Keratinocyte (primary cell): ENCODE measurements around the gene BDKRB2.

ENCODE experiments used
- EZH2 ChIP-seq: IDR thresholded peaks from one replicate; pipeline ENCODE4 v1.6.1; 2012; ENCODE audit warnings: inconsistent platforms, mild to moderate bottlenecking, low read length, moderate library complexity
- TF ChIP-seq, protein P1 (sequence below), 3 experiments: IDR thresholded peaks in 1 of 3; conservative IDR thresholded peaks in 1 of 3; optimal IDR thresholded peaks in 1 of 3; 2 replicates in 2 of 3; 3 replicates in 1 of 3; pipeline versions ENCODE3 to v1.5.1; 2011; ENCODE audit warnings: low read length in 3 of 3, mild to moderate bottlenecking in 3 of 3, moderate library complexity in 2 of 3, control low read depth in 1 of 3, inconsistent platforms in 1 of 3; ENCODE audit not compliant: insufficient read depth in 2 of 3; ENCODE audit errors: extremely low read depth in 1 of 3

DNA sequence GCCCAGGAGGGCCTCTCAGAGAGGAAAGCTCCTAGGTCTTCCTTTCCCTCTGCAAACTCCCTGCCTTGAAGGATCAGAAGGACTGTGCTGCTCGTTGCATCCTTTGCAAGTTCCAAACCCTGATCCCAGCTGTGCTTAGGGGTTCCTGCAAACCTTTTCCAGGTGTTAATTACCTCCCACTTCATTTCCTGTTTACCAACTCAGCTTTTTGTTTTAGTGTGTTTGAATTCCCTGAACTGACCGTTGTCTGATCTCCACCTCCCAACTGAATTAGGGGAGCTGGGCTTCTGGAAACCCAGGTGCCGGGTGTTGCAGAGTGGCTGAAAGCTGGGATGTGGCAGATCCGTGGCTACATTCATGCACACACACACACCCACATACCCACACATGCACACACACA lies 30.8 kb downstream of the BDKRB2 start:
- TF ChIP-seq, protein P1, sequence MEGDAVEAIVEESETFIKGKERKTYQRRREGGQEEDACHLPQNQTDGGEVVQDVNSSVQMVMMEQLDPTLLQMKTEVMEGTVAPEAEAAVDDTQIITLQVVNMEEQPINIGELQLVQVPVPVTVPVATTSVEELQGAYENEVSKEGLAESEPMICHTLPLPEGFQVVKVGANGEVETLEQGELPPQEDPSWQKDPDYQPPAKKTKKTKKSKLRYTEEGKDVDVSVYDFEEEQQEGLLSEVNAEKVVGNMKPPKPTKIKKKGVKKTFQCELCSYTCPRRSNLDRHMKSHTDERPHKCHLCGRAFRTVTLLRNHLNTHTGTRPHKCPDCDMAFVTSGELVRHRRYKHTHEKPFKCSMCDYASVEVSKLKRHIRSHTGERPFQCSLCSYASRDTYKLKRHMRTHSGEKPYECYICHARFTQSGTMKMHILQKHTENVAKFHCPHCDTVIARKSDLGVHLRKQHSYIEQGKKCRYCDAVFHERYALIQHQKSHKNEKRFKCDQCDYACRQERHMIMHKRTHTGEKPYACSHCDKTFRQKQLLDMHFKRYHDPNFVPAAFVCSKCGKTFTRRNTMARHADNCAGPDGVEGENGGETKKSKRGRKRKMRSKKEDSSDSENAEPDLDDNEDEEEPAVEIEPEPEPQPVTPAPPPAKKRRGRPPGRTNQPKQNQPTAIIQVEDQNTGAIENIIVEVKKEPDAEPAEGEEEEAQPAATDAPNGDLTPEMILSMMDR (optimal IDR thresholded peaks at IDR 0.05 in 1 of 3, IDR thresholded peaks at IDR 0.05 in 1 of 3, conservative IDR thresholded peaks at IDR 0.05 in 1 of 3; ENCODE audit: extremely low read depth in 1 of 3, insufficient read depth in 2 of 3, low read length in 3 of 3), result no peak
- TF ChIP-seq EZH2, result no peak
